Activated CD8-positive, alpha-beta T cell treated with anti-CD3 and anti-CD28 coated beads, Interleukin-2, amount 10 ng/mL, durations not matched to agents 7 days and 5 days (primary cell): Measurements from ENCODE around the gene MMP23B. TPM values are rescaled to one million over a fixed set of nuclear protein-coding genes. Genes with fewer than 3 reads are reported as not detected.
A peak's percentile ranks its signal among the peaks of the same experiment; 100 is the strongest.

ENCODE experiments used
- ATAC-seq: fragments of 150-1000 bp; cut with Tn5 transposase; one replicate; pipeline ENCODE4 v1.10.0; 2021; ENCODE audit warnings: moderate library complexity
- CTCF ChIA-PET: fragments of 350-600 bp; sonication (Branson Sonifier 250); formaldehyde crosslinking; loops from one replicate; lab custom pipeline; 2021; ENCODE audit warnings: antibody characterized with exemption; lab: Charles Lee
- POLR2A ChIA-PET: fragments of 350-600 bp; sonication (Branson Sonifier 250); formaldehyde crosslinking; loops from one replicate; lab custom pipeline; 2021; ENCODE audit warnings: antibody characterized with exemption; lab: Charles Lee
- DNase-seq: peaks from one replicate; pipeline ENCODE4 v3.0.0-alpha.2; 2020
- H3K27ac Mint-ChIP-seq: one replicate; pipeline ENCODE4 v1.8.0; 2021; ENCODE audit warnings: mild to moderate bottlenecking, mixed read lengths
- H3K27me3 Mint-ChIP-seq: one replicate; pipeline ENCODE4 v1.8.0; 2021; ENCODE audit warnings: low read depth, mixed read lengths
- H3K36me3 Mint-ChIP-seq: one replicate; pipeline ENCODE4 v1.8.0; 2021; ENCODE audit warnings: low read depth, mixed read lengths
- H3K4me1 Mint-ChIP-seq: one replicate; pipeline ENCODE4 v1.8.0; 2021; ENCODE audit warnings: low read depth, mixed read lengths
- H3K4me3 Mint-ChIP-seq: one replicate; pipeline ENCODE4 v1.8.0; 2021; ENCODE audit warnings: mild to moderate bottlenecking, mixed read lengths
- H3K9me3 Mint-ChIP-seq: one replicate; pipeline ENCODE4 v1.8.0; 2022; ENCODE audit warnings: mixed read lengths; ENCODE audit not compliant: insufficient read depth
- total RNA-seq, 2 experiments: library from RNA; stranded (reverse); gene quantifications; one replicate each; pipeline ENCODE4 v1.2.3, GENCODE V29; 2021

Gene MMP23B
- total RNA-seq, 2 experiments from 2014 or later: 1.7 to 2.0 TPM

- CTCF ChIA-PET: no interaction called here
- POLR2A ChIA-PET: interaction anchor here (1.0 kb wide), 1 partner anchor 11 kb away, joined by 3 read pairs; the partner anchor contains the start of gene MIB2
- ATAC-seq: no peak
These were observed 27.5 kb upstream of the MMP23B start for GRCh38 chr1:1604374-1605033.

GRCh38 chr1:1605034-1605591 is 26.9 kb upstream of the MMP23B start:
- H3K9me3 Mint-ChIP-seq: no peaks in the 10 kb centered on the region
- no peaks in the 10 kb centered on the region for H3K36me3 Mint-ChIP-seq
- ATAC-seq (no peak), DNase-seq (no peak)
- peaks cover 17% of the 10 kb centered on the region for H3K4me1 Mint-ChIP-seq
- no peaks in the 10 kb centered on the region for H3K27me3 Mint-ChIP-seq
- no peak overlapping the region for H3K4me3 Mint-ChIP-seq
- ChIA-PET POLR2A (interaction anchor here (1.0 kb wide), 1 partner anchor 10 kb away, joined by 3 read pairs; the partner anchor contains the start of gene MIB2), CTCF (no interaction called here)
- peak overlapping the region; percentile 34 for H3K27ac Mint-ChIP-seq

More at GRCh38 chr1:1604374-1605033, 27.5 kb upstream of the MMP23B start:
- no peak for DNase-seq
- Mint-ChIP-seq H3K27me3 (no peaks in the 10 kb centered on the region), H3K9me3 (no peaks in the 10 kb centered on the region), H3K36me3 (no peaks in the 10 kb centered on the region), H3K4me3 (no peak overlapping the region), H3K27ac (peak overlapping the region; percentile 71), H3K4me1 (peaks cover 17% of the 10 kb centered on the region)

- no peaks in the 10 kb centered on the region for H3K36me3 Mint-ChIP-seq
- peaks cover 15% of the 10 kb centered on the region for H3K4me1 Mint-ChIP-seq
- no peak overlapping the region for H3K4me3 Mint-ChIP-seq
- H3K9me3 Mint-ChIP-seq: no peaks in the 10 kb centered on the region
- no peak overlapping the region for H3K27ac Mint-ChIP-seq
- no peaks in the 10 kb centered on the region for H3K27me3 Mint-ChIP-seq
- ChIA-PET POLR2A (interaction anchor here (1.0 kb wide), 1 partner anchor 10 kb away, joined by 3 read pairs; the partner anchor contains the start of gene MIB2), CTCF (no interaction called here)
- DNase-seq (no peak), ATAC-seq (no peak)
These were observed 26.2 kb upstream of the MMP23B start for GRCh38 chr1:1605724-1606123.

DNA sequence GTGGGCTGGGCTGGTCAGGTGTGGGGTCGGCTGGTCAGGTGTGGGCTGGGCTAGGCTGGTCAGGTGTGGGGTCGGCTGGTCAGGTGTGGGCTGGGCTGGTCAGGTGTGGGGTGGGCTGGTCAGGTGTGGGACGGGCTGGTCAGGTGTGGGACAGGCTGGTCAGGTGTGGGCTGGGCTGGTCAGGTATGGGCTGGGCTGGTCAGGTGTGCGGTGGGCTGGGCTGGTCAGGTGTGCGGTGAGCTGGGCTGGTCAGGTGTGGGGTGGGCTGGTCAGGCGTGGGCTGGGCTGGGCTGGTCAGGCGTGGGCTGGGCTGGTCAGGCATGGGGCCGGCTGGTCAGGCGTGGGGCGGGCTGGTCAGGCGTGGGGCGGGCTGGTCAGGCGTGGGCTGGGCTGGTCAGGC is 25.7 kb upstream of the MMP23B start:
- ChIA-PET CTCF (interaction anchor here (1.3 kb wide), 1 partner anchor 23 kb away, joined by 4 read pairs; no protein-coding TSS in a partner anchor), POLR2A (no interaction called here)
- H3K4me1 Mint-ChIP-seq: peaks cover 14% of the 10 kb centered on the region
- no peak overlapping the region for H3K27ac Mint-ChIP-seq
- no peaks in the 10 kb centered on the region for H3K27me3 Mint-ChIP-seq
- no peaks in the 10 kb centered on the region for H3K9me3 Mint-ChIP-seq
- no peaks in the 10 kb centered on the region for H3K36me3 Mint-ChIP-seq
- DNase-seq (no peak), ATAC-seq (no peak)
- no peak overlapping the region for H3K4me3 Mint-ChIP-seq

DNA sequence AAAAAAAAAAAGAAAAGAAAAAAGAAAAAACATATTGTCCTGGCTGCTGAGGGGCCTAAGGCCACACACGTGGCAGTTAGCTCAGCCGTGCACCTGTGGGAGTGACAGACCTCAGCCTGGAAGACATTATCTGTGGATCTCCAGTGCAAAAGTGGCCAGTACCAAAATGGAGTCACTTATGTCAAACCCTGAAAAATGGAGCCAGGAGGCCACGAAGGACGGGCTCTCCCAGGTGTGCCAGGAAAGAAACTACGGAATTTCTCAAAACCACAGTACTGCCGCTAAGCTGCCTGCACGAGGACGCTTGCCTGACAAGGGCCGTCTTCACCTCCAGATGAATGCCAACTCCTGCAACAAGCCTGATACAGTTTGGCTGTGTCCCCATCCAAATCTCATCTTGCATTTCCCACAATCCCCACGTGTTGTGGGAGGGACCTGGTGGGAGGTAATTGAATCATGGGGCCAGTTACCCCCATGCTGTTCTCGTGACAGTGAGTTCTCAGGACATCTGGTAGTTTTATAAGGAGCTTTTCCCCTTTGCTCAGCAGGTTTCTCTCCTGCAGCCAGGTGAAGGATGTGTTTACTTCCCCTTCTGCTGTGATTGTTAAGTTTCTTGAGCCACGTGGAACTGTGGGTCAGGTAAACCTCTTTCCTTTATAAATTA is 22.0 kb upstream of the MMP23B start:
- DNase-seq (no peak), ATAC-seq (no peak)
- Mint-ChIP-seq H3K4me3 (no peak overlapping the region), H3K27ac (no peak overlapping the region), H3K4me1 (peaks cover 34% of the 10 kb centered on the region), H3K36me3 (peaks cover 8% of the 10 kb centered on the region), H3K27me3 (no peaks in the 10 kb centered on the region), H3K9me3 (no peaks in the 10 kb centered on the region)
- CTCF ChIA-PET: no interaction called here
- POLR2A ChIA-PET: no interaction called here

DNA sequence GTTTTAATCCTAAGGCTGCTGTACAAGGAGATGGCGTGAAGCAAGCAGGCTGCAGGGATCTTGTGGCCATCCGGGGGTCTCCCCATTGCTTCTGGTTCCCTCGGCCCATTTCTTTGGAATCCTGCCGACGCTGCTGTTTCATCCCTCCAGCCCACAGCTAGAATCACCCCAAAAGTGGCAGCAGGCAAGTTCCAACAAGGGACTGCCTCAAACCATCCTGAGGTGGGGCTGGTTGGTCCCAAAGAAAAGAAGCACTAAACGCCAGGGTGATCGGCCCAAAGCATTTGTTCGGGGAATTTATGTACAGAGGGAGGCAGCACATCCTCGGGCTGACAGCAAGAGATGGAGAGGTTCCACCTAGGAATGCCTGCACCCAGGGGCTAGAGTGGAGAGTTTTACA is 21.2 kb upstream of the MMP23B start:
- DNase-seq (no peak), ATAC-seq (no peak)
- peak overlapping the region; percentile 32 for H3K27ac Mint-ChIP-seq
- ChIA-PET POLR2A (no interaction called here), CTCF (no interaction called here)
- peaks cover 8% of the 10 kb centered on the region for H3K36me3 Mint-ChIP-seq
- no peaks in the 10 kb centered on the region for H3K27me3 Mint-ChIP-seq
- H3K4me3 Mint-ChIP-seq: no peak overlapping the region
- H3K9me3 Mint-ChIP-seq: no peaks in the 10 kb centered on the region
- H3K4me1 Mint-ChIP-seq: peaks cover 33% of the 10 kb centered on the region

DNA sequence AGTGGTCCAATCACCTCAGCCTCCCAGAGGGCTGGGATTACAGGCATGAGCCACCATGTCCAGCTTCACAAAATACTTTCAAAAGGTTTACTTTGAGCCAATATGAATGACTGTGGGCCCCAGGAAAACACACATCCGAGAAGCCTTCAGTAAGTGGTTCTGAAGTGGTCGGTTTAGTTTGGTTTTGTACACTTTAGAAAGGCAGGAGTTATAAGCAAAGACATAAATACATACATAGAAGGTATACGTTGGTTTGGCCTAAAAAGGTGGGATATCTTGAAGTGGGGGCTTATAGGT is 19.9 kb upstream of the MMP23B start:
- Mint-ChIP-seq H3K9me3 (no peaks in the 10 kb centered on the region), H3K36me3 (peaks cover 8% of the 10 kb centered on the region), H3K4me3 (no peak overlapping the region), H3K27me3 (no peaks in the 10 kb centered on the region), H3K4me1 (peaks cover 36% of the 10 kb centered on the region), H3K27ac (no peak overlapping the region)
- ChIA-PET POLR2A (no interaction called here), CTCF (no interaction called here)
- ATAC-seq (no peak), DNase-seq (no peak)

- DNase-seq (no peak), ATAC-seq (no peak)
- ChIA-PET CTCF (interaction anchor here (1.5 to 3.5 kb wide), 5 partner anchors 11 to 109 kb away, joined by 3 to 21 read pairs (median 7); no protein-coding TSS in a partner anchor), POLR2A (interaction anchor here (0.7 to 1.9 kb wide), 6 partner anchors 15 to 491 kb away, joined by 3 to 8 read pairs (median 4); partner anchors contain the start of gene CCNL2)
- H3K9me3 Mint-ChIP-seq: no peaks in the 10 kb centered on the region
- peak overlapping the region; percentile 65 for H3K27ac Mint-ChIP-seq
- H3K4me3 Mint-ChIP-seq: peak overlapping the region; percentile 88
- H3K4me1 Mint-ChIP-seq: peaks cover 39% of the 10 kb centered on the region
- H3K36me3 Mint-ChIP-seq: peaks cover 13% of the 10 kb centered on the region
- no peaks in the 10 kb centered on the region for H3K27me3 Mint-ChIP-seq
These were observed 18.4 kb upstream of the MMP23B start for GRCh38 chr1:1613509-1614082.

- ATAC-seq: peak; percentile 5
- CTCF ChIA-PET: interaction anchor here (1.5 to 3.5 kb wide), 5 partner anchors 12 to 110 kb away, joined by 3 to 21 read pairs (median 7); no protein-coding TSS in a partner anchor
- POLR2A ChIA-PET: interaction anchor here (0.9 to 2.5 kb wide), 8 partner anchors 11 to 214 kb away, joined by 3 to 11 read pairs (median 4); partner anchors contain the start of gene CCNL2
- Mint-ChIP-seq H3K27ac (peak overlapping the region; percentile 94), H3K4me1 (peaks cover 39% of the 10 kb centered on the region), H3K36me3 (peaks cover 13% of the 10 kb centered on the region), H3K9me3 (no peaks in the 10 kb centered on the region), H3K27me3 (no peaks in the 10 kb centered on the region), H3K4me3 (peak overlapping the region; percentile 88)
- peak; percentile 64 for DNase-seq
These were observed 17.6 kb upstream of the MMP23B start for GRCh38 chr1:1614204-1614953.

GRCh38 chr1:1614954-1615255 is 17.1 kb upstream of the MMP23B start:
- H3K4me3 Mint-ChIP-seq: peak overlapping the region; percentile 88
- peak; percentile 0 for ATAC-seq
- ChIA-PET CTCF (interaction anchor here (1.5 to 3.5 kb wide), 4 partner anchors 14 to 110 kb away, joined by 3 to 21 read pairs (median 9); no protein-coding TSS in a partner anchor), POLR2A (interaction anchor here (0.8 to 2.5 kb wide), 11 partner anchors 10 to 535 kb away, joined by 3 to 11 read pairs (median 3); partner anchors contain the start of gene CCNL2)
- peak overlapping the region; percentile 94 for H3K27ac Mint-ChIP-seq
- no peaks in the 10 kb centered on the region for H3K27me3 Mint-ChIP-seq
- no peak for DNase-seq
- H3K9me3 Mint-ChIP-seq: no peaks in the 10 kb centered on the region
- H3K36me3 Mint-ChIP-seq: peaks cover 13% of the 10 kb centered on the region
- peaks cover 39% of the 10 kb centered on the region for H3K4me1 Mint-ChIP-seq
